Epithelial cell of esophagus (primary cell): Measurements from ENCODE around the gene YIPF2.
A peak's percentile ranks its signal among the peaks of the same experiment; 100 is the strongest.
"Not testable (repeated sequence)": the region's sequence is repeated elsewhere in the genome, so short reads cannot be mapped to it uniquely, and the experiment has no call there.

ENCODE experiments used
- DNase-seq: peaks from one replicate; pipeline ENCODE4 v3.0.0; 2010; ENCODE audit warnings: low read depth
- H3K4me3 ChIP-seq: 2 replicates; pipeline ENCODE4 v1.5.1; 2011; ENCODE audit warnings: mild to moderate bottlenecking, low read length, control low read depth
- TF ChIP-seq, protein P1 (sequence below): IDR thresholded peaks from 2 replicates; pipeline ENCODE4 v1.5.1; 2011; ENCODE audit warnings: low read depth, mild to moderate bottlenecking, low read length, control low read depth, inconsistent platforms; ENCODE audit not compliant: insufficient read depth; ENCODE audit errors: missing control alignments

The YIPF2 gene

DNA sequence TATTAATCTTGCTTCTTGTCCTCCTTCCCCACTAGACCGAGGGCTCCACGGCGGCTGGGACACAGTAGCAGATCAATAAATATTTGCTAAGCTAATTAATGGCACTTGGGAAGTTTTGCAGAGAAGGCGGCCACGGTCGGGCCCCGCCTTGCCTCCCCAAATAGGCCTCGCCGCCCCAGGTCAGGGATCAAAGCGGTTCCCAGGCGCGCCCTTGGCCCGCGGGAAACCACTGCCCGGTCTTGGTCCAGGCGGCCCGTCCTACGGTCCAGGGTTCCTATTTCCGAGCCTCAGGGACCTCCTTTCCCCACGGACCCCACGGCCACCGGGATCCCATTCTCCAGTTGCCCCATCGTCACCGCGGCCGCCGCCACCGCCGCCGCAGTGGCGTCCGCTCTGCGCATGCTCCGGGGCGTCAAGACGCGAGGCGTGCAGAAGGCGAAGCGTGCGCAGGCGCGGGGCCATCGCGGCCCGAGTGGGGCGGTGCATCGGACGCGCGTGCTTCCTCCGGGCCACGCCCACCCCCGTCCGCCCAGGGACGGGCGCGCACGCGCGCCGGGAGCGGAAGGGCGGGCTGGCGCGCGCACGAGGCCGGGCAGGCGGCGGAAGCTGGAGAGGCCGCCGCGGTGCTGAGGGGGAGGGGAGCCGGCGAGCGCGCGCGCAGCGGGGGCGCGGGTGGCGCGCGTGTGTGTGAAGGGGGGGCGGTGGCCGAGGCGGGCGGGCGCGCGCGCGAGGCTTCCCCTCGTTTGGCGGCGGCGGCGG, 32.1 kb upstream of the YIPF2 start, which contains the start of gene SMARCA4:
SMARCA4 (plus strand) TSS at position 717 of the 759 bp plus-strand sequence. CDS start 23,122 bp downstream, outside the sequence.
- peak within 1 kb of the TSS; percentile 83 for H3K4me3 ChIP-seq
- TF ChIP-seq, protein P1, sequence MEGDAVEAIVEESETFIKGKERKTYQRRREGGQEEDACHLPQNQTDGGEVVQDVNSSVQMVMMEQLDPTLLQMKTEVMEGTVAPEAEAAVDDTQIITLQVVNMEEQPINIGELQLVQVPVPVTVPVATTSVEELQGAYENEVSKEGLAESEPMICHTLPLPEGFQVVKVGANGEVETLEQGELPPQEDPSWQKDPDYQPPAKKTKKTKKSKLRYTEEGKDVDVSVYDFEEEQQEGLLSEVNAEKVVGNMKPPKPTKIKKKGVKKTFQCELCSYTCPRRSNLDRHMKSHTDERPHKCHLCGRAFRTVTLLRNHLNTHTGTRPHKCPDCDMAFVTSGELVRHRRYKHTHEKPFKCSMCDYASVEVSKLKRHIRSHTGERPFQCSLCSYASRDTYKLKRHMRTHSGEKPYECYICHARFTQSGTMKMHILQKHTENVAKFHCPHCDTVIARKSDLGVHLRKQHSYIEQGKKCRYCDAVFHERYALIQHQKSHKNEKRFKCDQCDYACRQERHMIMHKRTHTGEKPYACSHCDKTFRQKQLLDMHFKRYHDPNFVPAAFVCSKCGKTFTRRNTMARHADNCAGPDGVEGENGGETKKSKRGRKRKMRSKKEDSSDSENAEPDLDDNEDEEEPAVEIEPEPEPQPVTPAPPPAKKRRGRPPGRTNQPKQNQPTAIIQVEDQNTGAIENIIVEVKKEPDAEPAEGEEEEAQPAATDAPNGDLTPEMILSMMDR = no peak
- DNase-seq = peak; percentile 97

DNA sequence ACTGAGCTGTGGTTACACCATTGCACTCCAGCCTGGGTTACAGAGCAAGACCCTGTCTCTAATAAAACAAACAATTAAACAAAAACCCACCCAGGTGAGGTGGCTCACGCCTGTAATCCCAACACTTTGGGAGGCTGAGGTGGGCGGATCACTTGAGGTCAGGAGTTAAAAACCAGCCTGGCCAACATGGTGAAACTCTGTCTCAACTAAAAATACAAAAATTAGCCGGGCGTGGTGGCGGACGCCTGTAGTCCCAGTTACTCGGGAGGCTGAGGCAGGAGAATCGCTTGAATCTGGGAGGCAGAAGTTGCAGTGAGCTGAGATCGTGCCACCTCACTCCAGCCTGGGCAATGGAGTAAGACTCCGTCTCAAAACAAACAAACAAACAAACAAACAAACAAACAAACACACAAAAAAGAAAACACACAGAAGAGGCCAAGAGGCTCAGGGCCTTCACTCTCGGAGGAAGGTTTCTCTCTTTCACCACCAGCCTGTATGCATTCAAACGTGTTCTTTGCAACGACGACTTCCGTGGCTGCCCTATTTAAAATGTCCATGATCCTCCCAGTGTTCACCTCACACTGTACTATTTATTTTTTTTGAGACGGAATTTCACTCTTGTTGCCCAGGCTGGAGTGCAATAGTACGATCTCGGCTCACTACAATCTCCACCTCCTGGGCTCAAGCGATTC, 31.0 kb upstream of the YIPF2 start:
- H3K4me3 ChIP-seq = peak overlapping the region; percentile 76

DNA sequence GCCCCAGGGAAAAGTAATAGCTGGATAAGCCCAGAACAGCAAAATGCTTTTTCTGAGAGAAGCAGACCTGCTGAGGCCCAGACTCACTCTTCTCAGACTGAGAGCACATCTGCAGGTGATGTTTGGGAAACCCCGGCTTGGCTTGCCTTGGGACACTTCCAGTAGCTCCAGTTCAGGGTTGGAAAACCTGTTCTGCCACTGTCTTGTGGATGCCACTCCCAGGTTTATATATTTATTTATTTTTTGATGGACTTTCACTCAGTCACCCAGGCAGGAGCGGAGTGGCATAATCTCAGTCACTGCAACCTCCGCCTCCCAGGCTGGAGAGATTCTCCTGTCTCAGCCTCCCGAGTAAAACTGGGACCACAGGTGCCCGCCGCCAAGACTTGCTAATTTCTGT, 24.4 kb upstream of the YIPF2 start:
- H3K4me3 ChIP-seq = no peak overlapping the region
- TF ChIP-seq, protein P1 = no peak
- peak; percentile 96 for DNase-seq

More for the DNA sequence above, 31.0 kb upstream of the YIPF2 start:
- not testable (repeated sequence) for DNase-seq

DNA sequence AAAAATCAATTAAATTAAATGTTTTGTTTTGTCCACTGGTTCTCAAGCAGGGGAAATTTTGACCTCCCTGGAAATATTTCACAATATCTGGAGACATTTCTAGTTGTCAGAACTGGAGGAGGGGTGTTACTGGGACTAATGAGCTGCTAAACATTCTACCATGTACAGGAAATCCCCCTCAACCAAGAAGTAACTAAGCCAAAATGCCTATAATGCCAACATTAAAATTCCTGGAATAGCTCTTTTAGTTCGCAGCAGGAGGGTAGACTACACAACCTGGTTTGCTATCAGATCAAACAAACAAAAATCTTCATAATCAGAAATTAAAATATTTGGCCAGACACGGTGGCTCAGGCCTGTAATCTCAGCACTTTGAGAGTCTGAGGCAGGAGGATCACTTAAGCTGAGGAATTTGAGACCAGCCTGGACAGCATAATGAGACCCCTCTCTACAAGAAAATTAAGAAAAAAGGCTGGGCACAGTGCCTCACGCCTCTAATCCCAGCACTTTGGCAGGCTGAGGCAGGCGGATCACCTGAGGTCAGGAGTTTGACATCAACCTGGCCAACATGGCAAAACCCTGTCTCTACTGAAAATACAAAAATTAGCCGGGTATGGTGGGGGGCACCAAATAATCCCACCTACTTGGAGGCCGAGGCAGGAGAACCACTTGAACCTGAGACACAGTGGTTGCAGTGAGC, 18.7 kb upstream of the YIPF2 start:
- DNase-seq = no peak
- TF ChIP-seq, protein P1 = no peak

DNA sequence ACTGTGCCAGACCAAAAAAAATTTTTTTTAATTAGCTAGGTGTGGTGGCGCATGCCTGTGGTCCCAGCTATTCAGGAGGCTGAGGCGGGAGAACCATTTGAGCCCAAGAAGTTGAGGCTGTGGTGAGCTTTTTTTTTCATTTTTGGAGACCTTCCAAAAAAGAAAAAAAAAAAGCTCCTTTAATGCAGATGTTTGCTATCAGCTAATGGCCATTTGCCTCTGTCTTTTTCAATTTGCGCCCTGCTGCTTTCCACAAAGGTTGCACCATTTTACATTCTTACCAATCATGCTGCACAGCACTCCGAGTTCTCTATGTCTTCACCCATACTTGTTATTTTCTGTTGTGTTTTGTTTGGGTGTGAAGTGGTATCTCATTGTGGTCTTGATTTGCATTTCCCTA, 16.8 kb upstream of the YIPF2 start:
- TF ChIP-seq, protein P1 = no peak
- no peak for DNase-seq
- H3K4me3 ChIP-seq = no peak overlapping the region

More for the DNA sequence above, 18.7 kb upstream of the YIPF2 start:
- H3K4me3 ChIP-seq = no peak overlapping the region

DNA sequence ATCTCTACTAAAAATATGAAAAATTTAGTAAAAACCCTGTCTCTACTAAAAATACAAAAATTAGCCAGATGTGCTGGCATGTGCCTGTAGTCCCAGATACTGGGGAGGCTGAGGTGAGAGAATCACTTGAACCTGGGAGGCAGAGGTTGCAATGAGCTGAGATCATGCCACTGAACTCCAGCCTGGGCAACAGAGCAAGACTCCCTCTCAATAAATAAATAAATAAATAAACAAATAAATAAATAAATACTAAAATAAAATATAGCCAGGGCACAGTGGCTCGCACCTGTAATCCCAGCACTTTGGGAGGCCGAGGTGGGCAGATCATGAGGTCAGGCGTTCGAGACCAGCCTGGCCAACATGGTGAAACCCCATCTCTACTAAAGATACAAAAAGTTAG, 15.0 kb upstream of the YIPF2 start:
- DNase-seq, H3K4me3 ChIP-seq: not testable (repeated sequence)

DNA sequence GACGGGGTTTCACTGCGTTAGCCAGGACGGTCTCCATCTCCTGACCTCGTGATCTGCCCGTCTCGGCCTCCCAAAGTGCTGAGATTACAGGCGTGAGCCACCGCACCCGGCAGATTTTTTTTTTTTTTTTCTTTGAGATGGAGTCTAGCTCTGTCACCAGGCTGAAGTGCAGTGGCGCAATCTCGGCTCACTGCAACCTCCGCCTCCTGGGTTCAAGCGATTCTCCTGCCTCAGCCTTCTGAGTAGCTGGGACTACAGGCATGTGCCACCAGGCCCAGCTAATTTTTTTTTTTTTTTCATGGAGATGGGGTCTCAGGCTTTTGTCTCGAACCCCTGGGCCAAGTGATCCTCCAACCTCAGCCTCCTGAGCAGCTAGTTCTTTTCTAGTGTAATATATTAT, 13.2 kb upstream of the YIPF2 start:
- DNase-seq, H3K4me3 ChIP-seq: not testable (repeated sequence)

DNA sequence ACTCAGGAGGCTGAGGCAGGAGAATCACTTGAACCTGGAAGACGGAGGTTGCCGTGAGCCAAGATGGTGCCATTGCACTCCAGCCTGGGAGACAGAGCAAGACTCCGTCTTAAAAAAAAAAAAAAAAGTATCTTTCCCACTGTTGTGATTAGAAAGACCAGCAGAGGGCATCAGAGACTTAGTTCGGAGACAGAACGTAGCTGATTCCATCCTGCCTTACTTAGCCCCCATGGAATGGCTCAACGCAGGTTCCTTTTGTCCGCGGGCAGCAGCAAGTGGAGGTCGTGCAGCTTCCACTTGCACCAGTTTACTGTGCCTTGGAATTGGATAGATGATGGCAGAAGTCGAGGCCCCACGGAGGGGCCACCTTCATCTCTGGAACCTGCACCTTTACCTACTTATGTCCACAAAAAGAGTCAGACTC, 8.2 kb upstream of the YIPF2 start:
- H3K4me3 ChIP-seq = no peak overlapping the region
- peak; percentile 76 for DNase-seq
- TF ChIP-seq, protein P1 = peak; percentile 71
